Keratinocyte (primary cell): Measurements from ENCODE around the gene ANAPC5. TPM values are rescaled to one million over a fixed set of nuclear protein-coding genes. Genes with fewer than 3 reads are reported as not detected.

Experiments used
- DNase-seq: peaks from one replicate; pipeline ENCODE4 v3.0.0-alpha.2; 2011; ENCODE audit warnings: low read depth, missing footprints, low spot score
- FAIRE-seq: peaks from 2 replicates; lab custom pipeline; 2011; peaks lifted over from hg19 to GRCh38; lab: Jason Lieb, UNC
- H2AFZ ChIP-seq: 2 replicates; pipeline ENCODE4 v1.6.0; 2012; ENCODE audit warnings: low read length, control low read depth, inconsistent platforms; ENCODE audit not compliant: control insufficient read depth
- H3K27ac ChIP-seq: 2 replicates; pipeline ENCODE4 v1.5.1; 2011; ENCODE audit warnings: low read length; ENCODE audit not compliant: control insufficient read depth, insufficient read depth
- H3K27me3 ChIP-seq: 3 replicates; pipeline ENCODE4 v1.6.0; 2011; ENCODE audit warnings: low read length; ENCODE audit not compliant: control insufficient read depth, insufficient read depth; ENCODE audit errors: extremely low read depth
- H3K36me3 ChIP-seq, 2 experiments: 2 replicates in 1 of 2; 3 replicates in 1 of 2; pipeline ENCODE4 v1.5.1; 2011; ENCODE audit warnings: low read length in 2 of 2, mild to moderate bottlenecking in 1 of 2; ENCODE audit not compliant: control insufficient read depth in 2 of 2, insufficient read depth in 2 of 2; ENCODE audit errors: extremely low read depth in 1 of 2
- H3K4me1 ChIP-seq: 3 replicates; pipeline ENCODE4 v1.5.1; 2011; ENCODE audit warnings: low read length; ENCODE audit not compliant: control insufficient read depth, insufficient read depth; ENCODE audit errors: extremely low read depth
- H3K4me2 ChIP-seq: 3 replicates; pipeline ENCODE4 v1.6.0; 2011; ENCODE audit warnings: low read depth, low read length; ENCODE audit not compliant: control insufficient read depth, insufficient read depth; ENCODE audit errors: extremely low read depth
- H3K4me3 ChIP-seq, 3 experiments: fragments of 200-600 bp in 1 of 3; sonication (generic) in 1 of 3; 2 replicates in 2 of 3; 3 replicates in 1 of 3; pipeline ENCODE4 v1.5.1; 2011 to 2016; ENCODE audit warnings: low read length in 3 of 3, mild to moderate bottlenecking in 3 of 3, control low read depth in 2 of 3, inconsistent platforms in 1 of 3, low read depth in 1 of 3, mixed read lengths in 1 of 3, mixed run types in 1 of 3, moderate library complexity in 1 of 3; ENCODE audit not compliant: control insufficient read depth in 2 of 3, insufficient read depth in 2 of 3; ENCODE audit errors: extremely low read depth in 1 of 3
- H3K79me2 ChIP-seq: 2 replicates; pipeline ENCODE4 v1.6.0; 2012; ENCODE audit warnings: low read length; ENCODE audit not compliant: control insufficient read depth, insufficient read depth
- H3K9ac ChIP-seq: 3 replicates; pipeline ENCODE4 v1.6.0; 2011; ENCODE audit warnings: low read length; ENCODE audit not compliant: control insufficient read depth, insufficient read depth; ENCODE audit errors: extremely low read depth
- H3K9me1 ChIP-seq: 3 replicates; pipeline ENCODE4 v1.6.0; 2011; ENCODE audit warnings: low read length; ENCODE audit not compliant: control insufficient read depth, insufficient read depth; ENCODE audit errors: extremely low read depth
- H3K9me3 ChIP-seq: 2 replicates; pipeline ENCODE4 v1.5.1; 2012; ENCODE audit warnings: low read depth, low read length; ENCODE audit not compliant: control insufficient read depth
- H4K20me1 ChIP-seq: 3 replicates; pipeline ENCODE4 v1.6.0; 2011; ENCODE audit warnings: low read length; ENCODE audit not compliant: control insufficient read depth, insufficient read depth; ENCODE audit errors: extremely low read depth
- EZH2 ChIP-seq: IDR thresholded peaks from one replicate; pipeline ENCODE4 v1.6.1; 2012; ENCODE audit warnings: inconsistent platforms, mild to moderate bottlenecking, low read length, moderate library complexity
- dilution Hi-C: fragments of 300-500 bp; cut with MboI; formaldehyde crosslinking; loops from one replicate; pipeline ENCODE4 v1.7.0; 2020; ENCODE audit warnings: low sequenced_read_pairs; ENCODE audit not compliant: extremely low pct_ligation_motif_present
- polyA plus RNA-seq, 5 experiments: library from polyadenylated mRNA; depleted of rRNA in 3 of 5; stranded (reverse) in 3 of 5; stranded (forward) in 1 of 5; unstranded in 1 of 5; fragments of >200 nt; gene quantifications; 1 replicate in 1 of 5; 2 replicates in 3 of 5; 3 replicates in 1 of 5; pipeline versions ENCODE4 v1.2.1 to v1.2.3, GENCODE V29; 2011 to 2012; ENCODE audit warnings: missing spikeins in 2 of 5, low read depth in 1 of 5, low replicate concordance in 1 of 5
- TF ChIP-seq, protein P1 (sequence below), 3 experiments: IDR thresholded peaks in 1 of 3; conservative IDR thresholded peaks in 1 of 3; optimal IDR thresholded peaks in 1 of 3; 2 replicates in 2 of 3; 3 replicates in 1 of 3; pipeline versions ENCODE3 to v1.5.1; 2011; ENCODE audit warnings: low read length in 3 of 3, mild to moderate bottlenecking in 3 of 3, moderate library complexity in 2 of 3, control low read depth in 1 of 3, inconsistent platforms in 1 of 3; ENCODE audit not compliant: insufficient read depth in 2 of 3; ENCODE audit errors: extremely low read depth in 1 of 3

ANAPC5 gene
- polyA plus RNA-seq, 1 donor (not counting 4 experiments of a cell fraction or from before 2014, with no cell fraction given), result 115 TPM

DNA sequence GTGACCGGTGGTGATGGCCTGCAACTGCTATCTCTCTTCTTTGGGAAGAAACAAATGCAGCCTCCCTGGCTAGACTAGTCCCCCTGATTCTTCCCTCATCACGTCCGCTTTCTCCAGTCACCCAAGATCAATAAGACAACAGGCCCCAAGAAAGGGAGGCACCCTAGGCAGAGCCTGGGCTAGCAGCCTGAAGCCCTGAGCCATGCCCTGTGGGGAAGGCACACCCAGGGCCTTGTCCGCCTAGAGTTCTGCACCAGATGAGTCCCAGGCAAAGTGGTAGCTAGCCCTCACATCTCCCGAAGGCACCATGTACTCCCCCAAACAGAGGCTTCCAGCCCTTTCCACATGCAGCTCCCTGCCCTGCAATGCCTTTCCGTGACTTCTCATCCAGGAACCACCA lies 90.8 kb downstream of the ANAPC5 start:
- Histone ChIP-seq H3K27me3 (no peaks in the 10 kb centered on the region), H2AFZ (no peak overlapping the region), H3K9me3 (no peaks in the 10 kb centered on the region), H3K4me1 (no peaks in the 10 kb centered on the region), H3K4me3 (no peak overlapping the region), H3K79me2 (no peaks in the 10 kb centered on the region), H3K4me2 (no peak overlapping the region), H4K20me1 (no peaks in the 10 kb centered on the region), H3K36me3 (peaks cover 0 to 26% of the 10 kb centered on the region in 2 experiments), H3K9ac (no peak overlapping the region), H3K9me1 (no peaks in the 10 kb centered on the region), H3K27ac (no peak overlapping the region)
- FAIRE-seq, result no peak
- no peak for TF ChIP-seq EZH2
- TF ChIP-seq, protein P1, sequence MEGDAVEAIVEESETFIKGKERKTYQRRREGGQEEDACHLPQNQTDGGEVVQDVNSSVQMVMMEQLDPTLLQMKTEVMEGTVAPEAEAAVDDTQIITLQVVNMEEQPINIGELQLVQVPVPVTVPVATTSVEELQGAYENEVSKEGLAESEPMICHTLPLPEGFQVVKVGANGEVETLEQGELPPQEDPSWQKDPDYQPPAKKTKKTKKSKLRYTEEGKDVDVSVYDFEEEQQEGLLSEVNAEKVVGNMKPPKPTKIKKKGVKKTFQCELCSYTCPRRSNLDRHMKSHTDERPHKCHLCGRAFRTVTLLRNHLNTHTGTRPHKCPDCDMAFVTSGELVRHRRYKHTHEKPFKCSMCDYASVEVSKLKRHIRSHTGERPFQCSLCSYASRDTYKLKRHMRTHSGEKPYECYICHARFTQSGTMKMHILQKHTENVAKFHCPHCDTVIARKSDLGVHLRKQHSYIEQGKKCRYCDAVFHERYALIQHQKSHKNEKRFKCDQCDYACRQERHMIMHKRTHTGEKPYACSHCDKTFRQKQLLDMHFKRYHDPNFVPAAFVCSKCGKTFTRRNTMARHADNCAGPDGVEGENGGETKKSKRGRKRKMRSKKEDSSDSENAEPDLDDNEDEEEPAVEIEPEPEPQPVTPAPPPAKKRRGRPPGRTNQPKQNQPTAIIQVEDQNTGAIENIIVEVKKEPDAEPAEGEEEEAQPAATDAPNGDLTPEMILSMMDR (optimal IDR thresholded peaks at IDR 0.05 in 1 of 3, IDR thresholded peaks at IDR 0.05 in 1 of 3, conservative IDR thresholded peaks at IDR 0.05 in 1 of 3; ENCODE audit: extremely low read depth in 1 of 3, insufficient read depth in 2 of 3, low read length in 3 of 3), result no peak
- dilution Hi-C loops, result no loop called here
- DNase-seq, result no peak

DNA sequence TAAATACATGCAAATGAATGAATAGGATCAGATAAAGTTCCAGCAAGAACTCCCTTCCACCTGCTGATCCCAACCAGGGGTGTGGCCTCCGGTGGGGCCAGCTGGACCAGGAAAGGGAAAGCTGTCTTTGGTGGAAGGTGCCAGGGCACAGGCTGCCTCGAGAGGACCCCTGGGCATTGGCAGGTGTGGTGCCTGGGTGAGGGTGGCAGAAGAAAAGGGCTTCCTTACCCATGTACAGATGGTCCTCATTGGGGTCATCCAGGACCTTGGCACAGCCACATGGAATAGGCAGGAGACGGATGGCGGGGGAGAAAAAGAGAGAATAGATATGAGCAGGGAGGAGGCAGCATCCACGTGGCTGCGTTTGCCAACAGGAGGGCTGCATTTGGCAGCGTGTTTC lies 92.1 kb downstream of the ANAPC5 start:
- Histone ChIP-seq H3K27me3 (no peaks in the 10 kb centered on the region), H3K9me3 (no peaks in the 10 kb centered on the region), H3K79me2 (no peaks in the 10 kb centered on the region), H4K20me1 (no peaks in the 10 kb centered on the region), H3K9me1 (no peaks in the 10 kb centered on the region), H3K4me1 (no peaks in the 10 kb centered on the region), H3K4me2 (no peak overlapping the region), H3K4me3 (no peak overlapping the region), H3K9ac (no peak overlapping the region), H2AFZ (no peak overlapping the region), H3K27ac (no peak overlapping the region), H3K36me3 (peaks cover 7 to 25% of the 10 kb centered on the region in 2 experiments)
- TF ChIP-seq, protein P1 (optimal IDR thresholded peaks at IDR 0.05 in 1 of 3, IDR thresholded peaks at IDR 0.05 in 1 of 3, conservative IDR thresholded peaks at IDR 0.05 in 1 of 3; ENCODE audit: extremely low read depth in 1 of 3, insufficient read depth in 2 of 3, low read length in 3 of 3), result no peak
- no peak for TF ChIP-seq EZH2
- no peak for FAIRE-seq
- no peak for DNase-seq
- dilution Hi-C loops, result no loop called here
